GM10847 (cell line): ENCODE results near the gene USP38.

Source experiments
- POLR2A ChIP-seq: IDR thresholded peaks from 2 replicates; pipeline ENCODE4 v1.6.1; 2011; ENCODE audit not compliant: insufficient read length; ENCODE audit errors: extremely low read depth

The USP38 gene, protein sequence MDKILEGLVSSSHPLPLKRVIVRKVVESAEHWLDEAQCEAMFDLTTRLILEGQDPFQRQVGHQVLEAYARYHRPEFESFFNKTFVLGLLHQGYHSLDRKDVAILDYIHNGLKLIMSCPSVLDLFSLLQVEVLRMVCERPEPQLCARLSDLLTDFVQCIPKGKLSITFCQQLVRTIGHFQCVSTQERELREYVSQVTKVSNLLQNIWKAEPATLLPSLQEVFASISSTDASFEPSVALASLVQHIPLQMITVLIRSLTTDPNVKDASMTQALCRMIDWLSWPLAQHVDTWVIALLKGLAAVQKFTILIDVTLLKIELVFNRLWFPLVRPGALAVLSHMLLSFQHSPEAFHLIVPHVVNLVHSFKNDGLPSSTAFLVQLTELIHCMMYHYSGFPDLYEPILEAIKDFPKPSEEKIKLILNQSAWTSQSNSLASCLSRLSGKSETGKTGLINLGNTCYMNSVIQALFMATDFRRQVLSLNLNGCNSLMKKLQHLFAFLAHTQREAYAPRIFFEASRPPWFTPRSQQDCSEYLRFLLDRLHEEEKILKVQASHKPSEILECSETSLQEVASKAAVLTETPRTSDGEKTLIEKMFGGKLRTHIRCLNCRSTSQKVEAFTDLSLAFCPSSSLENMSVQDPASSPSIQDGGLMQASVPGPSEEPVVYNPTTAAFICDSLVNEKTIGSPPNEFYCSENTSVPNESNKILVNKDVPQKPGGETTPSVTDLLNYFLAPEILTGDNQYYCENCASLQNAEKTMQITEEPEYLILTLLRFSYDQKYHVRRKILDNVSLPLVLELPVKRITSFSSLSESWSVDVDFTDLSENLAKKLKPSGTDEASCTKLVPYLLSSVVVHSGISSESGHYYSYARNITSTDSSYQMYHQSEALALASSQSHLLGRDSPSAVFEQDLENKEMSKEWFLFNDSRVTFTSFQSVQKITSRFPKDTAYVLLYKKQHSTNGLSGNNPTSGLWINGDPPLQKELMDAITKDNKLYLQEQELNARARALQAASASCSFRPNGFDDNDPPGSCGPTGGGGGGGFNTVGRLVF

DNA sequence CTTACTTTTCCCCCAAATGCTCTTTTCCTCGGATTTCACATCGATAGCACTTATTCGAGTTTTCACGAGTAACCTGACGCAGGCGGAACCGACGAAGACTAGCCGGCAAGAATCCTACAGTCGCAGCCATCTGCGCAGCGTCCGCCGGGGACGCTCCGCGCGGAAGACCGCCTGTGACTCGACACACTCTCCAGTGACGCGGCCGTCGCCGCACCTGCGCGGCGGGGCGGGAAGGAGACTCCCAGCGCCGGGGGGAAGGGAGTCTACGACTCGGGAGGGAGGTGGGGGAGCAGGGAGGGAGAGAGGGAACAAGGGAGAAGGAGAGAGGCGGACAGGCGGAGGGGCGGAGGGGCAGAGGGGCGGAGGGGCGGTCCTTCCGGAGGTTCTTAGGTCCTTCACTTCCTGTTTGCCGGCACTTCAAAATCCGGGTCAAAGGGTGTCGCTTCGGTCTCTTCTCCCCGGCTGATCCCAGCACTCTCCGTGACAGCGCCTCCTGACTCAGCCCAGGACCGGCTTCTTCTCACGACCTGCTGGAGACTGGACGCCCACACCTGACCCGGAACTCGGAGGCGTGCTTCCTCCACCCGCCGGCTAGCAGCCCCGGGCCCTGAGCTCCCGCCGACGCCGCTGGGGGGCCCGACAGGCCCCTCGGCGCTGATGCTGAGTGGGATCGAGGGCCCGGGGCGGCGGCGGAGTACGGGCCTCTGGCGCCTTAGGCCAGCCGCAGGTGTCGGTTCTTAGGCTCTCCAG is at the start of gene USP38:
TSS of gene USP38 (plus strand) at position 415 of the 750 bp plus-strand sequence. CDS start 534 bp downstream, outside the sequence.
- peak; percentile 51 for TF ChIP-seq POLR2A

DNA sequence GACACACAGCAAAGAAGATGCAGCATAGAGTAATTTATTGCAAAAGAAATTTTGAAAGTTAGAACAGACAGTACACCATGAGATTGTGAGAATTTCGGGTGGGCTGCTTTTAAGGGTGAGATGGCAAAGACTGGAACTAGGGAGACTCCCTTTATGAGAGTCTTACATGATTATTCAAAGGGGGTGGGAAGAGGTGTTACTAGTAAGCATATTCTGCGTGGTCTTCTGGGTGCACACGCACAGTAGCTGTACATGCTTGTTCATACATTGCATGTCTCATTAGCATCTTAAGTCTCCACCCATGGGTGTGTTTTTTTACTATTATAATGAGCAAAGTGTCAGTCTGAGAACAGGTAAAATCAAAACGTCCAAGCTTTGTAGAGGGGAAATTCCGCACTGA is 49.4 kb upstream of the USP38 start:
- TF ChIP-seq POLR2A: no peak

DNA sequence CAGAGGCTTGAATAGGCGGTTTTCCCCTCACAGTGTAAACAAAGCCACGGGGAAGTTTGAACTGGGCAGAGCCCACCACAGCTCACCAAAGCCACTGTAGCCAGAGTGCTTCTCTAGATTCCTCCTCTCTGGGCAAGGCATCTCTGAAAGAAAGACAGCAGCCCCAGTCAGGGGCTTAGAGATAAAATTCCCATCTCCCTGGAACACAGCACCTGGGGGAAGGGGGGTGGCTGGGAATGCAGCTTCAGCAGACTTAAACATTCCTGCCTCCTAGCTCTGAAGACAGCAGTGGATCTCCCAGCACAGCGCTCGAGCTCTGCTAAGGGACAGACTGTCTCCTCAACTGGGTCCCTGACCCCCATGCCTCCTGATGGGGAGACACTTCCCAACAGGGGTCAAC is 44.0 kb upstream of the USP38 start:
- TF ChIP-seq POLR2A: no peak

DNA sequence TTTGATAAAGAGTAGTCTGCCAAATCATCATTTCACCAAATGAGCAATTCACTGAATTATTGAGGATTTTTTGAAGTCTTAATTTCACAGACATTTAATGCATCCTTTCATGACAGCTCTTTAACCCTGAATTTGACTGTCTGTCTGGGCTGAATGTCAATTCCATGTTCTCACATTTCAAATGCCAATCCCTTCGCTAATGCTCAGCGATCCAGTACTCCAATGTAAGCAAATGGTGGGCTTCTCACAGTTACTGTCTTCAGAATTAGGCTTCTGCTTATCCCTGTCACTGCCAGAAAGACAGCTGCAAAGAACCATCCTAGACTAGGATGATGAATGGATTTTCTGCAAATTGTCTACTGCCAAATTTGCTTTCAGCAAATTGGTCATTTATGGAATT is 36.2 kb upstream of the USP38 start:
- TF ChIP-seq POLR2A: no peak

DNA sequence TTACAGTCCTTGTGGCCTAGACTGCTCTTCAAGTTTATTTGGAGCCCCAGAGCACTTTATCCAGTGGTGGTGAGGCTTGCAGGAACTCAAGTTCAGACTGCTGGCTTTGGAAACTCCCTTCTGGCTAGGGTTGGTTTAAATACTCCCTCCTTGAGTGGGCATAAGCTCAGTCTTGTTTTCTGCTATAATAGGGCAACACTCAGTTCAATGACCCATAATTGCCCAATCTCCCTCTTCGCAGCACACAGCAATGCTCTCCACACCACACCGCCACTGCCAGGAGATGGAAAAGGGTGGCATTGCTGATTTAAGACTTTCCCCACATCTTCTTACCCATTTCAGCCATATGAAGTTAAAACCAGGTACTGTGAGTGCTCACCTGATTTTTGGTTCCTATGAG is 27.9 kb upstream of the USP38 start:
- no peak for TF ChIP-seq POLR2A

DNA sequence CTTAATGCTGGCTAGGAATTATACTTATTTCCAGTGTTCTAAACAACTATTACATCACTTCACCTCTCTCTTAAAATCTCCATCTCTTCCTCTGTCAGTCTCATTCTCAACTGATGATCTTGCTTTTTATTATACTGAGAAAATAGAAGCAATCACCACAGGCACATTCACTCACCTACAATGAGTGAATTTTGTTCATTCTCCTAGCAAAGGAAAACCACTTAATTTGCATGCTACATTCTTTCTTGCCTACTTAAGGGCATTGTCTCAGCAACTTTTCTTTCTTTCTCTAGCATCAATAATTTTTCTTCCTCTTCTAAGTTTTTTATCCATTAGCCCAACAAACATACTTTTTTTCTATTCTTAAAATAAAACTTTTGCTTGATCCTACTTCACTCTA is 21.1 kb upstream of the USP38 start:
- TF ChIP-seq POLR2A: no peak

DNA sequence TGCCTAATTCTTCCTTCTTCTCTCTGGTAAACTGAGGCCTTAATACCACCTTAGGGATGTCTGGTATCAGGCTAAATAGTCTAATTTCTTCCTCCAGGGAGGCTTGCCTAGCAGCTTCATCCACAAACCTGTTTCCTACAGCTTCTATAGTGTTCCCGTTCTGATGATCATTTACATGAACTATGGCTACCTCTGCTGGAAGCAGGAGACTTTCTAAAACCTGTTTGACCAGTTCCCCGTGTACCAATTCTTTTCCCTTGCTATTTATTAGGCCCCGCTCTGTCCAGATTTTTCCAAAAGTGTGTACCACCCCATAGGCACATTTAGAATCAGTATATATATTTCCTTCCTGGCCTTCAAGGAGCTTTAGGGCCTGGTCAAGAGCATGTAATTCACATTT is 5.8 kb upstream of the USP38 start:
- TF ChIP-seq POLR2A: no peak

DNA sequence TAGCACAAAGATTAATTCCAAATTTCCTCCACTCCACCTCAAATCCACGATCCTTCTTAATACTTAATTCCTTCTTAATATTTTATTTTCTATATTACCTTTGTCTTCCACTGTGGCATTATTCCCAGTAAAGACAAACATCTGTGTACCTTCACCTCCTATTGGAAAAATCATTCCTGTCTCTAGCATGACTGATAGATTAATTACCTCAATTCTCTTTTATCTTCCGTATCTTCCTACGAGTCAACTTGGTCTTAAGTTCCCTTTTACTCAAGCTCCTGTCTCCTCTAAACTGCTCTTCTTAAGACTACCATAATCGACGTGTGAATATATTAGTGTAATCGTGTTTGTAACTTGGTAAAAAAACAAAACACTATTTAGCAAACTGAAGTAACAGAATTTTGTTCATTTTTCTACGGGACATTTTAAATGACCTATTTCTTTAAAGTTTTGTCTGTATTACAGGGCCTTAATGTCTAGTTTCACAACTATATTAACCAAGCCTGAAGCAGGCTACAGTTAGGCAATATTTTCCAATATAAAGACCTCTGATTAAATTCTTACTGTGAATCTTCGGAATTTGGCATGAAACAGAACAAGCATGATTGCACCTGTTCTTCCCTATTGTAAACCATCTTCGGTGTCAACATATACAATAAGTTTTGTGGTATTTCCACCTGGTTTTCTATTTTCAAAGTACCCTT is 1.1 kb upstream of the USP38 start:
- TF ChIP-seq POLR2A: no peak

DNA sequence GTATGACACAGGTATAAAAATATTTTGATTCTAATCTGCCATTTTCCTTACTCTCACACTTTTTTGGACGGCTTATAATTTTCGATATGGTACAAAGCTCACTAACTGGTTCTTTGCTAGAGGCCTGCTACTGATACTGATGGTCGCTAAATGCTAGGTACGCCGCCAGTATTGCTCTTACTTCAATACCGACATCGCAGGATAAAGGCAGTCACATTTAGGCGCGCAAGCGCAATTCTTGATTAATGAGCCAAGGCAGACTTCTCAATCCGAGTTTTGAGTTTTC is 557 bp upstream of the USP38 start:
- no peak for TF ChIP-seq POLR2A

DNA sequence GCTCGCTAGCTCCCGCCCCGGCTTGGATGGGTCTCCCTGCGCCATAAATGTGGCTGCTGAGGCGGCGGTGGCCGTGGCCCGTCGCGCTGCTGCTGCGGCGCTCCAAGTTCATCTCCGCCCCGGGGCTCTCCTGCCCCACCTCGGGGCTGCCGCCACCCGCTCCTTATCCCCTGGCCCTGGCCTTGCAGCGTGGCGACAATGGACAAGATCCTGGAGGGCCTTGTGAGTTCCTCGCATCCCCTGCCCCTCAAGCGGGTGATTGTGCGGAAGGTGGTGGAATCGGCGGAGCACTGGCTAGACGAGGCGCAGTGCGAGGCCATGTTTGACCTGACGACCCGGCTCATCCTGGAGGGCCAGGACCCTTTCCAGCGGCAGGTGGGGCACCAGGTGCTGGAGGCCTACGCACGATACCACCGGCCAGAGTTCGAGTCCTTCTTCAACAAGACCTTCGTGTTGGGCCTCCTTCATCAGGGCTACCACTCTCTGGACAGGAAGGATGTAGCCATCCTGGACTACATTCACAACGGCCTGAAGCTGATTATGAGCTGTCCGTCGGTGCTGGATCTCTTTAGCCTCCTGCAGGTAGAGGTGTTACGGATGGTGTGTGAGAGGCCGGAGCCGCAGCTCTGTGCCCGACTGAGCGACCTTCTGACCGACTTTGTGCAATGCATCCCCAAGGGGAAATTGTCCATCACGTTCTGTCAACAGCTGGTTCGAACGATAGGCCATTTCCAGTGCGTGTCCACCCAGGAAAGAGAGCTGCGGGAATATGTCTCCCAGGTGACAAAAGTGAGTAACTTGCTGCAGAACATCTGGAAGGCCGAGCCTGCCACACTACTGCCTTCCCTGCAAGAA is 763 bp downstream of the USP38 start:
- no peak for TF ChIP-seq POLR2A

DNA sequence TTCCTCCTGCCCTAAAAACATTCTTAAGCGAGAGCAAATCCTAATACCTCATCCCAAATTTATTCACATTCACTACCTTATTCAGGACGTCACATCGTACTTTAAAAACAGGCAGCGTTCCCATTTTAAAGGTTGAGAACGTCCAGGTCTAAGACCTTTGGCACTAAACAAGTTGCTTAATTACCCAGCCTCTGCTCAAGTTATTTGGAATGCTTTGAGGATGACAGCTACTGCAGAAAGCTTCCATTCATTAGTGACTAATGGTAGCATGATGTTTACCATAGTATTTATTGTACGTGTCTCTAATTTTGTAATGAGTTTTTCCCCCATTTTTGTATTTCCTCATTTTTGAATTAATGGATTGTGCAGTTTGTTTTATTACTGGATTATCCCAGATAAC is 1.5 kb downstream of the USP38 start:
- TF ChIP-seq POLR2A: no peak

DNA sequence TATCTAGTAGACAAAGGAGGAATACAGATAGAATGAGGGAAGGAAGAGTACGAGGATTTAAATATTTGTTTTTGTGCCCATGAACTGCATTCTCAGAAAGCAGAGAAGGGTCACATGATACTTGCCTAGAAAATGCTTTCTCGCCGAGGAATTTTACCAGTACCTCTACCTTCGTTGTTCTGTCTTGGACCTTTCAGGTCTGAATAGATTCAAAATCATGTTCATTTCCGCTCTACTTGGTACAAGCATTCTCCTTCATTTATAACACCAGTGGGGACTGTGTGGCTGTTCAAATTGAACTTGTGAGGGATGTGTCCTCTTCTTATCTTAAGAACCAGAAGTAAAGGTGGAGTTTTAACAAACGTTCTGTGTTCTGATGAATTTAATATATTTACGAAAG is 1.9 kb downstream of the USP38 start:
- TF ChIP-seq POLR2A: no peak

DNA sequence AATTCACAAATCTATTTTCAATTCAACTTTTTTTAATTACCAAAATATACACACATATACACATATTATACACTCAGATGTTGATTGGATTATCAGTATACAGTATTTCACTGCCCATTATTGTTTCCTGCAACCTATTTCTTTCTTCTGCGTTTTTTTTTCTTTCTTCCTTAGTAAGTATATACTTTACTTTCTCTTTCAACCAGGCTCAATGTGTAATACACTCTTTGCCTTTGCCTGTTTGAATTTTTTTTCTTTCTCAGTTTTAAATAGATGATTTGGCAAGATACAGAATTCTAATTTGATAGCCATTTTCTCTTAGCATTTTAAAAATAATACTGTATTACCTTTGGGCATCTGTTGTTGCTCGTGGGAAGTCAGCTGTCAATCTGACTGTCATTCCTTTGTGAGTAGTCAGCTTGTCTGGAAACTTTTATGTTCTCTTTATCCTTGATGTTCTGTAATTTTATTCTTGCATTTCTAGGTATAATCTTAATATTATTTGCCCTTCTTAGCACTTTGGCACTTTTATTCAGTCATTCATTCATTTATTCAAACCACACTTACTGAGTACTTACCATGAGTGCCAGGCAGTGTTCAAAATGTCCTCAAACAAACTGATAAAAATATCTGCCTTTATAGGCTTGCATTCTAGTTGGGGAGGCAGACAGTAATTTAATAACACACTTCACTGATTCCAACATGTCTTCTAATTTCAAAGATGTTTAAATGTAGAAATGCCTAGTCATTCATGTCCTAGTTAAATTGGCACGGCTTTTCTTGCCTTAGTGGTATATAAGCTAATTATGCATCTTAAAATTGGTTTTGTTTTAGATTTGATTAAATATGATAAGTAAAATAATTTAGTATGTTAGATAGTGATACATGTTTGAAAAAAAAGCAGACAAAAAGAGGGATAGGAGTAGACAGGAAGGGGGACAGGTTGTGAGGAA is 3.7 kb downstream of the USP38 start:
- no peak for TF ChIP-seq POLR2A
